Germinal center (tissue), 1 donor: Measurements from ENCODE around the gene DNAH10.

Experiments used
- DNase-seq: peaks from one replicate; pipeline ENCODE4 v3.0.0; 2012; ENCODE audit warnings: mixed read lengths, low spot score

DNAH10 gene, protein sequence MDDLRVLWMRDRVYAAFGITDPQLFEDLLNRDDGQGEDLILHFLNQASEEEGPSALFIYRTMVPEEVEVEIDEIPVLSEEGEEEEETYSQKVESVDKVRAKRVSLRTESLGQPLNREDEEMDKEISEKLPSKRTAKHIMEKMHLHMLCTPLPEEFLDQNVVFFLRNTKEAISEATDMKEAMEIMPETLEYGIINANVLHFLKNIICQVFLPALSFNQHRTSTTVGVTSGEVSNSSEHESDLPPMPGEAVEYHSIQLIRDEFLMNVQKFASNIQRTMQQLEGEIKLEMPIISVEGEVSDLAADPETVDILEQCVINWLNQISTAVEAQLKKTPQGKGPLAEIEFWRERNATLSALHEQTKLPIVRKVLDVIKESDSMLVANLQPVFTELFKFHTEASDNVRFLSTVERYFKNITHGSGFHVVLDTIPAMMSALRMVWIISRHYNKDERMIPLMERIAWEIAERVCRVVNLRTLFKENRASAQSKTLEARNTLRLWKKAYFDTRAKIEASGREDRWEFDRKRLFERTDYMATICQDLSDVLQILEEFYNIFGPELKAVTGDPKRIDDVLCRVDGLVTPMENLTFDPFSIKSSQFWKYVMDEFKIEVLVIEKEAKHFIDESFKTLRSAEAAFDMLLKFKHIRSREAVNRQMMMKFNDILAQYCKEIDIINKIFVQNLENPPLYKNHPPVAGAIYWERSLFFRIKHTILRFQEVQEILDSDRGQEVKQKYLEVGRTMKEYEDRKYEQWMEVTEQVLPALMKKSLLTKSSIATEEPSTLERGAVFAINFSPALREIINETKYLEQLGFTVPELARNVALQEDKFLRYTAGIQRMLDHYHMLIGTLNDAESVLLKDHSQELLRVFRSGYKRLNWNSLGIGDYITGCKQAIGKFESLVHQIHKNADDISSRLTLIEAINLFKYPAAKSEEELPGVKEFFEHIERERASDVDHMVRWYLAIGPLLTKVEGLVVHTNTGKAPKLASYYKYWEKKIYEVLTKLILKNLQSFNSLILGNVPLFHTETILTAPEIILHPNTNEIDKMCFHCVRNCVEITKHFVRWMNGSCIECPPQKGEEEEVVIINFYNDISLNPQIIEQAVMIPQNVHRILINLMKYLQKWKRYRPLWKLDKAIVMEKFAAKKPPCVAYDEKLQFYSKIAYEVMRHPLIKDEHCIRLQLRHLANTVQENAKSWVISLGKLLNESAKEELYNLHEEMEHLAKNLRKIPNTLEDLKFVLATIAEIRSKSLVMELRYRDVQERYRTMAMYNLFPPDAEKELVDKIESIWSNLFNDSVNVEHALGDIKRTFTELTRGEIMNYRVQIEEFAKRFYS (N-terminal part only)

DNA sequence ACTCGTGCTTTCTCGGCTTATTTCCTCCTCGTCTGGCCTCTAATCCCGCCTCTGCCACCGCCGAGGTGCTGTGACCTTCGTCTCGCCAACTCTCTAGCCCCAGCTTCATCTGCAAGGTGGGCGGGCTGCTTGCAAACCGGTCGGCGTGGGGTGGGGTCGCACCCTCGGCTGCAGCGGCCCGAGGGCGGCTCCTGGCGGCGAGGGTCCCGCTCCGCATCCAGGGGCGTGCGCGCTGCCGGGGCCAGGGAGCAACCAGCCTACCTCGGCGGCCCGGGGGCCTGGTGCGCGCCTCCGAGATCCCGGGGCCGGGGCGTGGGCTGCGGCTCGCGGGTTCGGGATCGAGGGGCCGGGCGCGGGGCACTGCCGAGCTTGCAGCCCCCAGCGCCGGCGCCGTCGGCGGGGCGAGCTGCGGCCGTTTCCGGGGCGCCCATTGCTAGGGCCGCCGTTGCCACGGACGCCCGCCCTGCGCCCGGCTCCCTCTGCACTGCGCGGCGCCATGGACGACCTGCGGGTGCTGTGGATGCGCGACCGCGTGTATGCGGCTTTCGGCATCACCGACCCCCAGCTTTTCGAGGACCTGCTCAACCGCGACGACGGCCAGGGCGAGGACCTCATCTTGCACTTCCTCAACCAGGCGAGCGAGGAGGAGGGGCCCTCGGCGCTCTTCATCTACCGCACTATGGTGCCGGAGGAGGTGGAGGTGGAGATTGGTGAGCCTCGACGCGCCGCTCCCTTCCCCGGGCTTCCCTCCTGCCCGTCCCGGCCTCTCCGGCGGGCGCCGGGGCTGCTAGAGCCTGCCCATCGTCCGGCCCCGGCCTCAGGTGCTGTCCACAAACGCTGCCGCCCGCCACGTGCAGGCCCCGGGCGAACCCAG is at the start of gene DNAH10:
Gene DNAH10, plus strand, starts transcription at position 461 of the 874 bp plus-strand sequence. Its CDS starts 36 bp downstream, at position 497.
- peak; percentile 65 for DNase-seq

GRCh38 chr12:123712780-123713319 is 49.3 kb upstream of the DNAH10 start:
- no peak for DNase-seq

DNA sequence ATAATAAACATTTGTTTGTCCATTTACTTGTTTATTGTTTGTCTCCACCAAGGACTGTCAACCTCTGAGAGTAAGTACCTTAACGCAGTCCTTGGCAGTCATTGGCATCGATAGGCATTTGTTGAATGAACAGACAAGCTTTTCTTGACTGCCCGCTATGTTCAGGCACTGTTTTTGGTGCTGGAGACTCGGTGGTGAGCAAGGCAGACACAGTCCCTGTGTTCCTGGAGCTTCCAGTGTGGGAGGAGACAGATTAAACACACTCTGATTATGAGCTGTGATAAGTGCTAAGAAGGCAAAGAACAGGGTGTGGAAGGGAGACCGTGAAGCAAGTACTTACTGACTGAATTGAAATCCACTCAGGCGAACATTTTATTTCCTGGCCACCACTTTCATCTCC is 48.7 kb upstream of the DNAH10 start:
- DNase-seq = no peak

GRCh38 chr12:123713823-123714585 is 48.1 kb upstream of the DNAH10 start:
- DNase-seq = peak; percentile 46

GRCh38 chr12:123715195-123715594 is 46.9 kb upstream of the DNAH10 start:
- no peak for DNase-seq

GRCh38 chr12:123717350-123717749 is 44.8 kb upstream of the DNAH10 start:
- DNase-seq = no peak

DNA sequence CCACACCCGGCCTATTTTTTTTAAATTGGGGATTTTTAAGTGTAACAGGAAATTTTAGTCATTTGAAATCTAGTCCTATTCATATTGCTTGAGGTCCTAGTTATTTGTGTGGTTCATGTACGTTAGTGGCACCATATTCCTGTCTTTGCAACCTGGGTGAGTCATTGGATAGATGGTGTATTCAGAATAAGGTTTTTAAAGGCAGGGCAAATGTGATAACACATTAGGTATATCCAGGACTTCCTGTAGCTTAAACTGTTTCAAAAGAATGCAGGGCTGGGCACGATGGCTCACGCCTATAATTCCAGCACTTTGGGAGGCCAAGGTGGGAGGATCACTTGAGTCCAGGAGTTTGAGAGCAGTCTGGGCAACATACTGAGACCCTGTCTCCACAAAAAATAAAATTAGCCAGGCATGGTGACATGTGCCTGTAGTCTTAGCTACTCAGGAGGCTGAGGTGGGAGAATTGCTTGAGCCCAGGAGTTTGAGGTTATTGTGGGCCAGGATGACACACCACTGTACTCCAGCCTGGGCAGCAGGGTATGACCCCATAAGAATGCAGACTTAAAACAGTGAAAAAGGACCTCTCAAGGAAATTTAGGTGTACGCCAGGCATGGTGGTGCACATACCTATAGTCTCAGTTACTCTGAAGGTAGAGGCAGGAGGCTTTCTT is 41.8 kb upstream of the DNAH10 start:
- DNase-seq = no peak

DNA sequence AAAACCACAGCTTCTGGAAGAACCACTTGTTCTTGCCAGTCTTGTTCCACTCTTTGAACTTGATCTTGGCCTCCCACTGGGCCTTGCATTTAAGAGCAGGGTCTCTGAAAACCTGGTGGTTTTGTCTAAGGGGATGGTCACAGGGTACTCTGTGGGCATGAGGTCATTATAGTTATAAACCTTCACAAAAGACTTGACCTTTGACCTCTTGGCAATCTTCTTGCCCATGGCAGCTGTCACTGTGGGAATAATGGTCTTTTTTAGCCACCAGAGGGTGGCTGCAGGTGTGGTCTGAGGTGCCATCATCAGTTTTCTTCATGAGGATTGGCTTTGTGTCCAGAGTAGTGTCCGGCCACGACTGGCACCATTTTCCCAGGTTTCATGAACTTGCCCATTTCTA is 40.9 kb upstream of the DNAH10 start:
- DNase-seq = no peak

DNA sequence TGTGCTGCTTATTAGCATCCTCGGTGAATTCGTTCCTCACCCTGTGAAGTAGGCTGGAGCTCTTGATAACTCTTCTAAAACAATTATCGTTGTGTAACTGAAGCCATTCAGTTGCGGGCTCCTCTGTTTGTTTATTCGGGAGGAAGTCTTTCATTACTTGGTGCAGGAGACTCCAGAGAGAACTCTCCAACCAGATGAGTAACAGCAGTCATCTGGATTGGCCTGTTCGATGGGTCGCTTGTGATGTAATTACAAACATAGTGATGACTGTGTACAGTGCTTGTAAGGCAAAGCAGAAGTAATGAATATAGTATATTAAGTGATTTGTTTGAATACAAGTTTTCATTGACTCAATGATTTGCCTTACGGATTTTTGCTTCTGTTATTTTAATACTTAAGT is 39.1 kb upstream of the DNAH10 start:
- DNase-seq = no peak

DNA sequence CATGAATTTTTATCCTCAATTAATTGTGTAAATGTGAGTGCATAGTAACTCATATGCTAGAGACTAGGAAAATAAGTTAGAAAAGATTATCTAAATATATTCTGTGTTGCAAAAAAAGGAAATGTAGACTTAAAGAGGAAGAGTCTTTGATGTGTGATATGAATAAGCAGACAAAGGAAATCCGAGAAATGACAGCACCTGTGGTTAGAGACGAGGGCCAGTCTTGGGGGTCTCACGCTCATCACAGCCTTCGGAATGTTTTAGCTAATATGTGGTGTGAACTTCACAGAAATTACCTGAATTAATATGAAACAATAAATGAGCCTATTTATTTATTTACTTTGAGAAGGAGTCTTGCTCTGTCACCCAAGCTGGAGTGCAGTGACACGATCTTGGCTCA is 38.3 kb upstream of the DNAH10 start:
- DNase-seq = peak; percentile 29

GRCh38 chr12:123726244-123726643 is 35.9 kb upstream of the DNAH10 start:
- no peak for DNase-seq

- no peak for DNase-seq
These were observed 35.1 kb upstream of the DNAH10 start for GRCh38 chr12:123726962-123727361.

GRCh38 chr12:123727878-123728277 is 34.2 kb upstream of the DNAH10 start:
- DNase-seq = no peak

- DNase-seq = no peak
These were observed 30.5 kb upstream of the DNAH10 start for GRCh38 chr12:123731596-123731995.

- DNase-seq = no peak
These were observed 29.9 kb upstream of the DNAH10 start for GRCh38 chr12:123732251-123732650.

DNA sequence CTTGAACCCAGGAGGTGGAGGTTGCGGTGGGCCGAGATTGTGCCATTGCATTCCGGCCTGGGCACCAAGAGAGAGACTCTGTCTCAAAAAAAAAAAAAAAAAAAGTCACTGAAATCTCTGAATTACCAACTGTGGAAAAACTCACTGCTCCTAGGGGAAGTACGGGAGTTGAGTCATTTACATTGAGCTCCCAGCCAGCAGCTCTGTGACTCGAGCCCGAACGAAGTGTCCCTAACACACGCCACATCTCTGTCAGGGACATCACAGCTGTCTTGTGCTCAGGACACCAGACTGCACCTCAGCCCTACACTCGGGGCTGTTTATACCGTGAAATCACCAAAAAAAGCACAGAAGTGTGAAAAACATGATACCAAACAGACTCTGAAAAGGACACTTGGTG is 28.9 kb upstream of the DNAH10 start:
- DNase-seq = no peak

- DNase-seq = no peak
These were observed 27.8 kb upstream of the DNAH10 start for GRCh38 chr12:123734268-123734667.

DNA sequence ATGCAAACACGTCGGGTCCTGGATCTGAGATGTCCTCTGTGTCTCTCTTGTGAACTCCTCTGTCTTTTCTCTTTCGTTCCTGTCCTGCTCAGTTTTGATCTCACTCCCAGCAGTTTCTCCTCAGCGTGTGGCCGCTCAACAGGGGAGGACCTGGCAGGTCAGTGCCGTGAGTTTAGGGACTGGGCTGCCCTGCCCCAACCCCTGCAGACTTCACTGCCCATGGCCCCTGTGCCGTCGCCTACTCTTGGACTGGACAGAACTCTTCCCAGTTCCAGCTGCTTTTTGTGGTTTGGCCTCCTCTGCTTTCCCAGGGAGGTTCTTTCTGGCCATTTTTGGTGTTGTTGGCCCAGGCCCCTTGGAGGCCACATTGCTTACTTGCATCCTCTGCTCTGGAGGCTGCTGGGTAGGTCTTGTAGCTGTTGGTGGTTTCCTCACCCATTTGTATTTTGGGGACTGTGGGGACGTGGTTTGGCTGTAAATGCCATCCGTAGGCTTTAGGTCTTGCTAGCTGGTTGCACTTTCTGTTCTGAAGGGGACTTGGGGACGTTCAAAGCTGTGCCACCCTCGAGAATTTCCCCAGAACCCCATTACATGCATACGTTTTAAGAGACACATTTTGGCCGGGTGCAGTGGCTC is 20.0 kb upstream of the DNAH10 start:
- no peak for DNase-seq

DNA sequence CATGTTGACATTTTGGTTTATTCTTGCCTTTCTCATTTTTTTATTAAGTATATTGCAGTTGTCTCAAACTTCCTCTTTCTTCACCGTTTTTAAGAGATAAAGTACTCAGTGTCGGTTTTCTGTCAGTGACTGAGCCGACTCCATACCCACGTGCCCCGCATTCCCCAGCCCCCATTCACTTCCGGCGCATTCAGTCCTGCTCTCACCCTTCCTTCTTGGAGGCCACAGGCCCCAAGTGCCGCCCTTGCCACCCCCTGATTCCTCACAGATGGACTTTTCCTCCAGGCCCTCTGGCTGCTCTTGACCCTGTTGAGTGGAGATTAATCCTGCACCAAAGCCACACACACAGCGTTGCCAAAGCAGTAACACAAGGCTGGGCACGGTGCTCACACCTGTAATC is 19.1 kb upstream of the DNAH10 start:
- DNase-seq = no peak
